NCI-H446 (cell line): ENCODE results near the gene ARL15.

Experiments used
- DNase-seq, 2 experiments: peaks; one replicate each; lab custom pipeline; 2025; lab: John Stamatoyannopoulos, UW

ARL15 gene

GRCh38 chr5:54249210-54250028 lies 61.0 kb downstream of the ARL15 start:
- DNase-seq: peak in 1 of 2 experiments; percentile 31

DNA sequence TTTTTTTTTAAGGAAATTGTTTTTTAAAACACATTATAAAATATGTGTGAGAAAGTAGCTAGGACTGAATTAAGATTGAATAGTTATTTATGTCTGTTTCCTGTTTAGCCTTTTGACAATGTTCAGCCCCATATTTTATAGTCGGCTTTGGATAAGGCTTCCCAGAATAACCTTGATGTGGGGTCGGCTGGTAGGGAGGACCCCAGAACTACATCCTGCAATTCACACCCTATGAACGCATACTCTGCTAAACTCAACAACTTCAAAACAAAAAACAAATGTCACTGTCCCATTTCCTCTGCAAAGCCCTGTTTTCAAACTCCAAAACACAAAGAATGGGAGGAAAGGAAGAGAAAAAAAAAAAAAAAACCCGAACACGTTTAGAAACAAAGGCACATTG lies 63.1 kb downstream of the ARL15 start:
- no peak for DNase-seq

- DNase-seq: peak in 1 of 2 experiments; percentile 44
Measured at GRCh38 chr5:54243483-54244080, 66.8 kb downstream of the ARL15 start.

DNA sequence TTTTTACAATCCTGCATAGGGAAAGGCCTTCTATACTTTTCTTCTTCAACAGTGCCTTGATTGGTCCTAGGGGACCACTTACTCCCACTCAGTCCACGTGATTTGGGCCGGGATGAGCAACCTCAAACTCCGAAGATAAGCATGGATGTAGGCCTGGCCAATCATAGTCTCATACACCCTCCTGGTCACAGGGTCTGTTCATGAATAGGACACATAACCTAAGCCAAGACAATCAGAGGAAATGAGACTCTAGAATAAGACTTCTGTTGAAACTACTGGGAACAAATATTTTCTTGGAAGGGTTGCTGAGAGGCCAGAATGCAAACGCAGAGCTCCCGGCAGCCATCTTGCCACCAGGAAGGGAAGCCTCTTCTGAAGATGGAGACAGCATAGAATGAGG lies 68.1 kb downstream of the ARL15 start:
- DNase-seq: no peak

GRCh38 chr5:54234304-54234933 lies 76.0 kb downstream of the ARL15 start:
- peak in 1 of 2 experiments; percentile 26 for DNase-seq

- DNase-seq: no peak
Measured at GRCh38 chr5:54230936-54231685, 79.3 kb downstream of the ARL15 start.

DNA sequence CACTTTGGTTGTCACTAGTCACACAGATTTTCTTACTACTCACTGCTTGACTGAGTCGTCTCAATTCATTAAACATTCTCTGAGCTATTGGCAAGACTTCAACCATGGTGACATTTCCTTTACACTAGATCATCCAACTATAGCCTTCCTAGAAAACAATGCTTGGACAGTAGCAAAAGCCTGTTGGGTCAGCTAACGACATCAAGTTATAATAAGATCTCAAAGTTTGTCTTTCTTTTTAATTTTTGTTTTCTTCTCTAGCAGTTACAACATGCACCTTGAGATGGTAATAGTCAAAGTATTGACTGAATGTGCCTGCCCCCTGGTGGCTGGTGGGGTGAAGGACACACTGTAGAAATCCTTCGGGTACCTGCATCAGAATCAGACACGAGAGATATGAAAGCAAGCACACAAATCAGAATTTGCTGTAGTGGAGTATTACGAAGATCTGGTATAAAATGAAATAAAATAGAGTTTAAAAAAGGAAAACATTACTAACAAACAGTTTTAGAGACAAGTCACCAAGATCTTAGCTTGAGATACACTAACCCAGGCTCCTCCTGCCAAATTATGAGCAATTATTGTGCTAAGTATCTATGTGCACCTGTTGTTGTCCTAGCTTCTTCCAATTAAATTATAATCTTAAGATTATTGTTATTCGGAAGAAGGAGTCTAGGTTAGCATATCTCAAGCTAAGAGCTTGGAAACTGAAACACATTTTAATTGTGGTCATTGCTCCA lies 81.2 kb downstream of the ARL15 start:
- peak; percentile 9 to 45 for DNase-seq

DNA sequence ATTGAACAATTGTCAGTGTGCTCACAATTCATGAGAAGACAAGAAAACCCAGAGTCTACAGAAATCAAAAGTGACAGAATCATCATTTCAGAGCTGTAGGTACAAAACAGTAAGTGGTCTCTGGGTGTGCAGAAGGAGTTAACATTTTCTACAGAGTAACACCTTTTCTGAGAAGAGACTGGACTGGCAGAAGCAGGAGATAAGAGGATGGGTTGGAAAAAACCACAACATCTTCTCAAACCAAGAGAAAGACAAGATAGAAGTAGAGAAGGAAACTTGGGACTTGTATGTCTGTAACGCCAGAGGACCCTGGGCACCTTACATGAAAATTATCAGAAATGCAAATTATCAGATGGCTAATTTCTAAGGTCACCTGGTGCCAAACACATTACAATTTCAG lies 82.6 kb downstream of the ARL15 start:
- no peak for DNase-seq

- DNase-seq: no peak
Measured at GRCh38 chr5:54227109-54227508, 83.3 kb downstream of the ARL15 start.

GRCh38 chr5:54226215-54226614 lies 84.2 kb downstream of the ARL15 start:
- DNase-seq: no peak

DNA sequence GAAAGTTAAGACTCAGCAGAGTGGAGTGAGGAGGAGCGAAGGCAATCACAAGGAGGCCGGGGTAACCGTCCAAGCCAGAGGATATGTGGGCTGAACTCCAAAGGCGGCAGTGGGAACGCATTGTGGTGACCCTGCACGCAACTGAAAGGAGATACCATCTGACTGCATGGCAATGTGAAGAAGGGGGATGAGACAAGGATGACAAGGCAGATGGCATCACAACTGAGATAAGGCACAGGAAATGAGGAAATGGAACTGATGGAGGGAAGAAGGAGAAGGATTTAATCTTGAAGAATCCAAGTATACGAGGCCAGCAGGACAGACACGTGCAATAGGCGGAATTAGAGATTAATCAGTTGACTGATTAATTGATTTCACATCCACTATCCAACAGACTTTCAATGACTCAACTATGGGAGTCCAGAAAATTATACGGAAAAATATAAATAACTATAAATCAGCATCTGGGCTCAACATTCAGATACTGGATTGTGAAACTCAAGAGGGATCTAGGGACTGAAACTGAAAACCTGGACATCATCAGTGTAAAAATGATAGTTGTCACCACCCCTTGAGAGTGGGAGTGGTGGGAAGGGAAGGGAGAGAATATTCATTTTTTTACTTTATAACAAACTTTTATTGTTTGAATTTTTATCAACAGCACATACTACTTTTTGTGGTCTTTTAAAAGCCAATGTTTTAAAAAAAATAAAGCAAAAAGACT lies 86.1 kb downstream of the ARL15 start:
- DNase-seq: no peak

DNA sequence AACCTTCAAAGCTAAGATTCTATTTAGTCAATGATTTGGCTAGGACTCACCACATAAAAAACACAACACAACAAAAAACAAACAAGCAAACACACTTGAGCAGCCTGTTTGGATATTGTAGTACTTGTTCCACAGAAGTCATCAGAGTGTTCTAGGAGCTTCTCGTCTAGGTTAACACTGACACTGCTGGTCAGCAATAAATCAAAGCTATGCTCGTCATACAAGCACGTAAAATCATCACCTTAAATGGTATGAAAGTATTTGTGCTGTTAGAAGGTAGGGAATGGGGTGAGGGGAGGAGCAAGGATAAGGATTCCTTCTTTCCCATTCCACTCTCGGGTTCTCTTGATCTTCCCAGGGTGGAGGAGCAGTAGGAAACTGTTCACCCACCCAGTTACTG lies 88.0 kb downstream of the ARL15 start:
- no peak for DNase-seq

- no peak for DNase-seq
Measured at GRCh38 chr5:54221135-54221534, 89.2 kb downstream of the ARL15 start.

DNA sequence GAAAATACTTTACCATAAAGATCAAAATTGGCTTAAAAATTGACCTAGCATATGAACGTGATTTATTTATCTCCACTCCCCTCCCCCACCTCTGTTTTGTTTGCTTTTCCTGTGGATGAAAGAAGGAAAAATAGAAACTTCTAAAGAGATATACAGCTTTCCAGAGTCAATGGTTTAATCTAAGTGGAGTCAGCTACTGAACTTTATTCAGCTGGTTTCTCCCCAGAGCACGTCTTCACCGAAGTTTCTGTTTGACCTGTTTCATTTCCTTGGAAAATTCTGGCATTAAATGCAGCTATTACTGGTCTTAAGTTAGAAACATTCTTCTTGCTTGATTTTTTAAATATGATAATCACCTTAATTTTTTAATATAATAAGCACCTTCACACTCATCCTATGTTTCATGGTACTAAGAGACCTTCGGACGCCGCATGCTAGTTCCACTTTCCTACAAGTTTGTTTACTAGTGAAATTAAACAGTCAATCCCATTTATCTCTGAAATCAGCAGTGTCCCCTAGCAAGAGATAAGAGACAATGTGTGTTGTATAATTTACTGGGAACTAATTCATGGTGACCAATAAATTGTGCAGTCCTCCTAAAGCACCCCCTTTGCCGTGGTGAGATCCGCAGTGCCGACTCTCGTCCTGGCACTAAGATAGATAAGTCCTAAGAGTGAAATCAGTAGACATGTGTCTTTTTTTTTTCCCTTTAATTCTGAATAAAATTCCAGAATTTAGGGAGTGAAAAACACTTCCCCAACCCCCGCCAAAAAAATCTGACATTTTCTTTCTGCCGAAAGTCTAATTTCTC lies 89.9 kb downstream of the ARL15 start:
- no peak for DNase-seq

- peak; percentile 22 to 76 for DNase-seq
Measured at GRCh38 chr5:54217826-54218503, 92.4 kb downstream of the ARL15 start.

GRCh38 chr5:54215233-54215736 lies 95.1 kb downstream of the ARL15 start:
- no peak for DNase-seq

DNA sequence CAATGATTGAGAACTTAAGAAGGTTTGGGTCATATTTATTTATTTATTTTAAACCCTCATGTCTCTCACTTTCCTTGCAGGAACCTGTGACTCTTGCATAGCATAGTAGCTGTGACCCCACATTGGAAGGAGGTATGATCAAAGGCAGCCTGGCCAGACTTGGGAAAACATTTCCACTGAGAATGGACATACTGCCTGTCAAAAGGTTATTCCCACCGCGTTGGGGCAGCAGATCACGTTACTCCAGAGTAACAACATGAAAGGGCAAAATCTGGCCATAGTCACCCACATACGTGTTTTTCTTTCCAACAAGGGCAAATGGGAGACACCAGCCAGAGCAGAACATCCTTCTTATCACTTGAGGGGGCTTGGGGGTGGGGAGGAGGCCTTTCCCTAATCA lies 95.7 kb downstream of the ARL15 start:
- DNase-seq: no peak

DNA sequence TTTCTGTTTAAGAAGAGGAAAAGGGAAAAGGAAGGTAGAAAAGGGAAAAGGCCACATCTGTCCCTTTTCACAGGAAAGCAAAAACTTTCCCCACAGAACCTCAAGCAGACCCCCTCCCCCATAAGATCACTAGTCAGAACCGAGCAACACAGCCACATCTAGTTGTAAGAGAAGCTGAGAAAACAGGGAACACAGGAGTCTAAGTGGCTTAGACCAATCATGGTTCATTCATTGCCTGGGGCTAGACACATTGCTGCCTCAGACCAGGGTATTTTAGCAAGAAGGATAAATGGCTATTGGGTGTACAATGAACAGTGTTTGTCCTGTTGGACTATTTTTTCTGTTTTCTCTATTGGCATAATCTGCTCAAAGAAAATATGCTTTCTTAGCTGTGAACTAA lies 98.0 kb downstream of the ARL15 start:
- DNase-seq: no peak

- DNase-seq: no peak
Measured at GRCh38 chr5:54211912-54212311, 98.5 kb downstream of the ARL15 start.
